GM19025 (cell line): ENCODE results near the gene EPN2.

ENCODE experiments used
- ATAC-seq: cut with Tn5 transposase; IDR thresholded peaks from one replicate; pipeline ENCODE4 v1.9.1; 2021; ENCODE audit warnings: mild to moderate bottlenecking, low read depth, moderate library complexity; ENCODE audit not compliant: unreplicated experiment

EPN2 gene

DNA sequence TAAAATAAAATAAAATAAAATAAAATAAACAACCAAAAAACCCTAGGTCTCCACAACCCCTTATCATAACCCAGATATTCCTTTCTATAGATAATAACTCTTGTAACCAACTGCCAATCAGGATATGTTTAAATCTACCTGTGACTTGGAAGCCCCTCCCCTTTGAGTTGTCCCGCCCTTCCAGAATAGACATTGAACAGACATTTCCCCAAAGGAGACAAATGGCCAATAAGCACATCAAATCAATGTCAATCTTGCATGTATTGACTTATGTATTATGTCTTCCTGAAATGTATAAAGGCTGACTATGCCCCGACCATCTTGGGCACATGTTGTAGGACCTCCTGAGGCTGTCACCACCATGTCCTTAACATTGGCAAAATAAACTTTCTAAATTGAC lies 139.6 kb downstream of the EPN2 start:
- ATAC-seq: no peak

DNA sequence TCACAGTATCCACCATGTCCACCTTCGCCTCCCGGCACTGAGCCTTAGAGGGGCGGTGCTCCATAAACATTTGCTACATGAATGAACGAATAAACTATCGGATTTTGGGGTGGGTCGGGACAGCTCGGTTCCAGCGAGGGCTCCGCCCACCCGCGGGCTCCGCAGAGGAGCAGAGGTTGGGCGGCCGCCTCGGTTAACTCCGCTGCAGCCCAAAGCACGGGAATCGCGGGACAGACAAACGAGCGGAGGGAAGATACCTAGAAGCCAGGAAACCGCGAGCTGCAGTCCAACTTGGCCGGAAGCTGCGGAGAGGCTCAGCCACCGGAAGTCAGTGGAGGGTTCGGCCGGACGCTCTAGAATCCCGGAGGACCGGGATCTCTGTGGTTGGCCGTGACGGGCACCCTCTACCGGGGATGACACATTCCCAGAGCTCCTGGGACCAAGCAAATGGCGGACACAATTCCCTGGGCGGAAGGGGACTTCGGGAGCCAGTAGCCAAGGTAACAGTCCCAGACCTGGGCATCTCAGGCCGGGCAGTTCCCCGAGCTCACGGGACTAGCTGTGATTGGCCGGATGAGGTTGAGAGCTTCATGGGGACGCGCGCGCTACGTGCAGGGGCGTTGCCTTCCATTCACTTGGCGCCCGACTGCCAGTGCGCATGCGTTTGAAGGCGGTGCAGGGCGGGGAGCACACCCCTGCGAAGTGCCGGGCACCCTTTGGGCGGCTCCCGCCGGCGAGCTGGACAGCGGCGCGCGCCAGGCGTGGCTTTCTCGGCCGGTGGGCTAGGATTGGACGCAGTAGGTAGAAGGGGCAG lies 140.6 kb downstream of the EPN2 start:
- ATAC-seq: peak; percentile 93

DNA sequence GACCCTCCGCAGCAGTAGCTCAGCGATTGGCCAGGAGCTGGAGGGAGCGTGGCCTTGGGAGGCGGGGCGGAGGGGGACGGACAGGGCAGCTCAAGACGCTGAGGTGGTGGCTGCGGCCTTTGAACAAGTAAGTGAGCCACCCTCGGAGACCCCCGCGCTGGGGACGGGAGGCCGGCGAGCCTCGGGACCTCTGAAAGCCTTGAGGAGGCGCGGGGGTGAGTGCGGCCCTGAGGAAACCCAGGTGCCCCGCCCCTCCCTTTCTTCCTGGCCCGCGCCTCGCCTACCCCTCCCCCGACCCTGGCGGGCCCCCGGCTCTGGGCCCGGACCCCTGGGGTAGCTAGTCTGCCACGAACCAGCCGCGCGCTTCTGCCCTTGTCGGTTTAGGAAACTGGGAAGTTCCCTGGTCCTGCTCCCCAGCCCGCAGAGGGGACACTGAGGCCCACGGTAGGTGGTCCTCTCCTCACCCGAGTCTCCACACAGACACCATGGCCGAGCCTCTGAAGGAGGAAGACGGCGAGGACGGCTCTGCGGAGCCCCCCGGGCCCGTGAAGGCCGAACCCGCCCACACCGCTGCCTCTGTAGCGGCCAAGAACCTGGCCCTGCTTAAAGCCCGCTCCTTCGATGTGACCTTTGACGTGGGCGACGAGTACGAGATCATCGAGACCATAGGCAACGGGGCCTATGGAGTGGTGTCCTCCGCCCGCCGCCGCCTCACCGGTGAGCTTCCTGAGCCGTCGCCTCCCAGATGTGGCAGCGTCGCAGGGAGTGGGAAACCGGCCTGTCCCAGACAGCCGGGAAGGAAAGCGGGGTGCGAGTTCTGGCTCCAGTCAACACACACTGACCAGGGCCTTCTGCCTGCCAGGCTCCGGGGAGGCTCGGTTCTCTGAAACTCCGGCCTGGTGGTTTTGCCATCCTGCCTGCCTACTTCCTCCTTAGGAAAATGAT lies 141.5 kb downstream of the EPN2 start, which contains the start of gene MAPK7:
Gene MAPK7, plus strand, starts transcription at position 83 of the 945 bp plus-strand sequence. Its CDS starts 403 bp downstream, at position 486.
- ATAC-seq: peak; percentile 7

GRCh38 chr17:19379361-19380065 lies 142.3 kb downstream of the EPN2 start:
- ATAC-seq: no peak

DNA sequence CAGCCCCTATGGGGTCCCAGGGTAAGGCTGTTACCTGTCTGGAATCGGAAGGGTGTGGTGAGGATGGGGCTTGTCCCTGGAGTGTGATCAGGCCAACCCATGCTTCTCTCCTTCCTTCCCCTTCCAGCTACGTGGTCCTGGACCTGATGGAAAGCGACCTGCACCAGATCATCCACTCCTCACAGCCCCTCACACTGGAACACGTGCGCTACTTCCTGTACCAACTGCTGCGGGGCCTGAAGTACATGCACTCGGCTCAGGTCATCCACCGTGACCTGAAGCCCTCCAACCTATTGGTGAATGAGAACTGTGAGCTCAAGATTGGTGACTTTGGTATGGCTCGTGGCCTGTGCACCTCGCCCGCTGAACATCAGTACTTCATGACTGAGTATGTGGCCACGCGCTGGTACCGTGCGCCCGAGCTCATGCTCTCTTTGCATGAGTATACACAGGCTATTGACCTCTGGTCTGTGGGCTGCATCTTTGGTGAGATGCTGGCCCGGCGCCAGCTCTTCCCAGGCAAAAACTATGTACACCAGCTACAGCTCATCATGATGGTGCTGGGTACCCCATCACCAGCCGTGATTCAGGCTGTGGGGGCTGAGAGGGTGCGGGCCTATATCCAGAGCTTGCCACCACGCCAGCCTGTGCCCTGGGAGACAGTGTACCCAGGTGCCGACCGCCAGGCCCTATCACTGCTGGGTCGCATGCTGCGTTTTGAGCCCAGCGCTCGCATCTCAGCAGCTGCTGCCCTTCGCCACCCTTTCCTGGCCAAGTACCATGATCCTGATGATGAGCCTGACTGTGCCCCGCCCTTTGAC lies 143.5 kb downstream of the EPN2 start:
- ATAC-seq: no peak

DNA sequence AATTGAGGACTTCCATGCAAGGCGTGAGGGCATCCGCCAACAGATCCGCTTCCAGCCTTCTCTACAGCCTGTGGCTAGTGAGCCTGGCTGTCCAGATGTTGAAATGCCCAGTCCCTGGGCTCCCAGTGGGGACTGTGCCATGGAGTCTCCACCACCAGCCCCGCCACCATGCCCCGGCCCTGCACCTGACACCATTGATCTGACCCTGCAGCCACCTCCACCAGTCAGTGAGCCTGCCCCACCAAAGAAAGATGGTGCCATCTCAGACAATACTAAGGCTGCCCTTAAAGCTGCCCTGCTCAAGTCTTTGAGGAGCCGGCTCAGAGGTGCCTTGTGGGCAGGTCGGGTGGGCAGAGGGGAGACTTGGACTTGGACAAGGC lies 144.2 kb downstream of the EPN2 start:
- no peak for ATAC-seq

- no peak for ATAC-seq
Observed at GRCh38 chr17:19381741-19382444, 144.7 kb downstream of the EPN2 start.

- no peak for ATAC-seq
Observed at GRCh38 chr17:19382531-19383444, 145.6 kb downstream of the EPN2 start.

DNA sequence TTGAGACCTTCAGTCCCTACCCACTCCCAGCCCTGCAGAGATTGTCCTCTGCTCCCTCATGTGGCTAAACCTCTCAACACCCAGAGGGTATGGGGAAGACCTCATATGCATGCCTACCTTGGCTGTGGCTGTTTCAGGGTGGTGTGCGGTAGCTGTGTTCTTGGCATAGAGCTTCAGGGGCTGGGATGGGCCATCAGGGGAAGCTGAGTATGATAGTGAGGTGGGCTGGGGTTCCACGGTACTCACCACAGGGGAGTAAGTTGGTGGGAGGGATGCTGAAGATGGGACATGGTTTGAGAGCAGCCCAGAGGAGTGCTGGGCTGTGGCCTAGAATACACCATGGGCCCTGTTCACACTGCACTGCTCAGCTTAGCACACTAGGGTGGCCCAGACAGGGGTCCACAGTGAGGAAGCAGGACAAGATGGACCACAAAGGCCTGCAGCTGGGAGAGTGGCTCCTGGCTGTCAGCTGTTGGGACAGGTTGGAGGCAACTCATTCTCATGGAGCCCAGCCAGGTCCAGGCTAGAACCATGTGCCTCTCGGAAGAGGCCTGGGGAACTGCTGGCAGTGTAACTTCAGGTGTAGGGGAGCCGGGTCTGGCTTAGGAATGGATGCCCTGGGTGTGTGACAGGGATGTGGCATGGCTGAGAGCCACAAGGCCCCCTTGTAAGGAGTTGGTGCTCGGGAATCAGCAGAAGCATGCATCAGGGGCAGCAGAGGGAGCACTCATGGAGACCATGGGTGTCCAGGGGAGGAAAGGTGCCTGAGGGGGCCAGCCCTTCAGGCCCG lies 146.7 kb downstream of the EPN2 start:
- ATAC-seq: no peak

DNA sequence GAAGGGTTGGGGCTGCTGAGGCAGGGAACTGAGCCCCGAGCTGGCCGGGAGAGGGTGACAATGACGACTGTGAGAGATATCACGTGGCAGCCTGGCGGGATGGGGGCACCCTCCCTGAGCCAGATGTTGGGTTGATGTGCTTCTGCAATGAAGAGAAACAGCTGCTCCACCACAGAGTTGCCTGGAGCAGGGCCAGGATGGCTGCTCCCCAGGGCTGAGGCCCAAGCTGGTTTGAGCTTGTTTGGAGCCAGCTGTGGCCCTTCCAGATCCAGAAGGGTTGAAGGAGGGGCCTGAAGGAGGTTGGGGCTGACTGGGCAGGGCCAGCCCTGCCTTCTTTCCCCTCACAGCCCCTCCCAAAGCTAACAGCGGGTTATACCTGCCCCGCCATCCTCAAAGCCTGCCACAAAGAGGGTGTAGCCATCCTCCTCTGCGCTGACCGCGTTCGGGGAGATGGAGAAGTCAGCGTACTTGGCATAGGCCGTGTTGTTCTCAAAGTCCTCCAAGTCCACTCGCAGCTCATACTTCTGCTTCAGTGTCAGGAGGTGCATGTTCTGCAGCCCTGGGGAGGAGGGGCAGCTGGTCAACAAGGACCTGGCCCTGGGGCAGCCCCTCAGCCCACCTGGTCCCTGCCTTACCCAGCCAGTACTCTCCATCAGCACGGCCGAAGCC lies 147.7 kb downstream of the EPN2 start:
- no peak for ATAC-seq

DNA sequence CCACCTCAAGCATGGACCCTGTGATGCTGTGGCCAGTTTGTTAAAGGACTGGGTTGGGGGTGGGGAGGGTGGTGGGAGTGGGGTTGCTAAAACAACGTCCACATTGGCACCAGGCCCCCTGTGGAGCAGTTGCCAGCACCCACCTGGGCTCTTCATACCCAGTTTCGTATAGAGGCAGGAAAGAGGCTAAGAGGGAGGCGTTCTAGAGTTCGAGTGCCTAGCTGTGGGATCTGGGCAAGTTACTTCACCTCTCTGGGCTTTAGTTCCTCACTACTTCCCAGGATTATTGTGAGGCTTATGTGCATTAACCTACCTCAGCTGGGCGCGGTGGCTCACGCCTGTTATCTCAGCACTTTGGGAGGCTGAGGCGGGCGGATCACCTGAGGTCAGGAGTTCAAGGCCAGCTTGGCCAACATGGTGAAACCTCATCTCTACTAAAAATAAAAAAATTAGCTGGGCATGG lies 148.4 kb downstream of the EPN2 start:
- no peak for ATAC-seq
